ENCODE measurements around the gene TMEM116.

The TMEM116 gene

DNA sequence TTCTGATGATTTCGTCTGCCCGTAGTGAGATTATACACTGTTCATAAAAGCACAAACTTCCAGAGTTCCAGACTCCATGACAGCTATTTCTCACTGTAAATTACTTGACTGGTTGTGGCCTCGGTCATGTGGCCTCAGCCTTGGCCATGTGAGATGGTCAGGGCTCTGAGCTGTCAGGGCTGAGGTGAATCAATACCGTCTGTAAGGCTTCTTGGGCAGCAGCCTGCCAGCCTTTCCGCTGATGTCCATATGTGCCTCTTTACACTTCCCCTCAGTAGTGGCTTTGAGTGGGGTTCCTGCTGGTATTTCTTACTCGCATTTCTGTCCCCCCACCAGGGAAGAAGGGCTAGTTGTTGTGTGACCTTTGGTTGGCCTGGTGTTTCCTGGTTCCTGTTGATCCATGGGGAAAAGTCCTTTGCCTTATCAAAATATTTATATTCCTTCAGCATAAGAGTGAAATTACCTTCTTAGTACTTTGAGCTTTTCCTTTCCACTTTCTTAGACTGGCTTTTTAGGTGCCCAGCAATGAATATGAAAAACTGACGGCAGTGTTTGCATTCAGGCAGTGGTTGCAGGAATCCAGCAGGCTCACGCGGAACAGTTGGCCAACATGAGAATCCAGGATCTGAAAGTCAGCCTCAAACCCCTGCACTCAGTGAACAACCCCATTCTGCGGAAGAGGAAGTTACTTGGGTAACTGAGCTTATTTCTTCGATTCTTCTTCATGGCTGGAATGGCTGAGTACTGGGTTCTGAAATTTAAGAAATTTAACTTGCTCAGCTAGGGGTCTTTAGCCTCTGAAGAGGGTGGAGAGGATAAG, 124.8 kb downstream of the TMEM116 start:
- DNase-seq, result no peak

GRCh38 chr12:111886662-111887545, 126.1 kb downstream of the TMEM116 start:
- DNase-seq, result no peak

DNA sequence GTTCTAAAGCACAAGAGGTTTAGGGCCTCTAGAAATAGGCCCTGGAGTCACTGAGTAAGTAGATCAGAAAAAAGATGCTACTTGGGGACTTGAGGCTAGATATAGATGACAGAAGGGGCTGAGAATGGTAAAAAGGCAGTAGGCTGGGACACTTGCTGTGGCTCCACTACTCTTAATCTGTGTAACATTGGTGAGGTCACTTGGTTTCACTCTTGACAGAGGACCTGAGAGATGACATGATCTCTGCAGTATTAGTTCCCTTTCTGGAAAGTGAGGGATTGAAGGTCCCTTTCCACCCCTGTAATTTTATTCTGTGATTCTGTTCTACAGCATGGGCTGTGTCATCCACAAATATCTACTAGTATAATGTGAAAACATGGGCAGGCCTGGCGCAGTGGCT, 131.2 kb downstream of the TMEM116 start:
- DNase-seq, result no peak

Measured in stimulated activated CD4-positive, alpha-beta T cell treated with anti-CD3 and anti-CD28 coated beads, Interleukin-4, amount 100 ng/mL, for 24 hours (primary cell).